T-helper 1 cell treated with Interleukin-12 subunit alpha and Interleukin-12 subunit beta and Interleukin-4 antibody, amounts not matched to agents 30 μg/mL and 1 μg/mL, for 36 hours (primary cell): Measurements from ENCODE around the gene RAB11FIP2.
"Not testable (repeated sequence)": the region's sequence is repeated elsewhere in the genome, so short reads cannot be mapped to it uniquely, and the experiment has no call there.

Source experiments
- H3K27ac Mint-ChIP-seq: one replicate; pipeline ENCODE4 v1.8.0; 2021; ENCODE audit warnings: mild to moderate bottlenecking, mixed read lengths
- H3K27me3 Mint-ChIP-seq: one replicate; pipeline ENCODE4 v1.8.0; 2021; ENCODE audit warnings: low read depth, mixed read lengths
- H3K36me3 Mint-ChIP-seq: one replicate; pipeline ENCODE4 v1.8.0; 2021; ENCODE audit warnings: low read depth, mixed read lengths
- H3K4me1 Mint-ChIP-seq: one replicate; pipeline ENCODE4 v1.8.0; 2021; ENCODE audit warnings: low read depth, mixed read lengths
- H3K4me3 Mint-ChIP-seq: one replicate; pipeline ENCODE4 v1.8.0; 2021; ENCODE audit warnings: mild to moderate bottlenecking, moderate library complexity, mixed read lengths
- H3K9me3 Mint-ChIP-seq: one replicate; pipeline ENCODE4 v1.8.0; 2021; ENCODE audit warnings: mixed read lengths

RAB11FIP2 gene, protein sequence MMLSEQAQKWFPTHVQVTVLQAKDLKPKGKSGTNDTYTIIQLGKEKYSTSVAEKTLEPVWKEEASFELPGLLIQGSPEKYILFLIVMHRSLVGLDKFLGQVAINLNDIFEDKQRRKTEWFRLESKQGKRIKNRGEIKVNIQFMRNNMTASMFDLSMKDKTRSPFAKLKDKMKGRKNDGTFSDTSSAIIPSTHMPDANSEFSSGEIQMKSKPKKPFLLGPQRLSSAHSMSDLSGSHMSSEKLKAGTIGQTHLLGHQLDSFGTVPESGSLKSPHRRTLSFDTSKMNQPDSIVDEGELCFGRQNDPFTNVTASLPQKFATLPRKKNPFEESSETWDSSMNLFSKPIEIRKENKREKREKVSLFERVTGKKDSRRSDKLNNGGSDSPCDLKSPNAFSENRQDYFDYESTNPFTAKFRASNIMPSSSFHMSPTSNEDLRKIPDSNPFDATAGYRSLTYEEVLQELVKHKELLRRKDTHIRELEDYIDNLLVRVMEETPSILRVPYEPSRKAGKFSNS

DNA sequence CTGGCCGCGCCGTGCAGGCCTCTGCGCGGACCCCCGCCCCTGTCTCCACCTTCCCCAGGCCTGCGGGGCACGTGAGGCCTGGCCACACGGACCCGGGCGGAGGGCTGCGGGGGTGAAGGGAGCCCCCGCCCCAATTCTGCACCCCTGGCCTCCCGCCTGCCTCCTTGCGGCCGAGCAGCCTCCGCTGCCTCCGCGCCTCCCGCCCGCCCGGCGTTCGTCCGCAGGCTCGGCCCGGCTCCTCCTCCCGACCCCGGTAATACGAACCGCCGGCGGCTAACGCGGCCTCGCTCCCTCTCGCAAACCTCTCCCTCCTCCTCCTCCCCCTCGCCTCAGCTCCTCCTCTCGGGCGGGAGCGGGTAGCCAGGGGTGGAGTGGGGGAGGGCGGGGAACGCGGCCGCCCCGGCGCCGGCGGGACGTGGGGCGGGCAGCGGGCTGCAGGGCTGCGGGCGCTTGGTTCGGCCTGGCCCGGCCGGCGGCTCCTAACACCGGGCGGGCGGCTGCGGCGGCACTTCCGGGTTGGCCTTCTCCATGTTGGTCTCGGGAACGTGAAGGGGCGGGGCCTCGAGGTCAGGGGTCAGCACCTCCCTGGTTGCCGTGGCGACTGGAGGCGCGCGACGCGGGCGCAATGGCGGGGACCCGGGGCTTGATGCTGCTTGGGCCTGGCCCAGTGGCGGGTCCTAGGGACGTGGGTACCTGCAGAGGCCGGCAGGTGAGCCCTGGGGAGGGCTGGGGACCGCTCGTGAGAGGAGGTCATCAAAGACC is at the start of gene RAB11FIP2:
RAB11FIP2 (minus strand) TSS at position 547 of the 762 bp plus-strand sequence. CDS start 778 bp downstream, outside the sequence.
- H3K4me3 Mint-ChIP-seq, result peak within 1 kb of the TSS; percentile 85
- peaks cover 15% of the 10 kb centered on the region for H3K27me3 Mint-ChIP-seq
- H3K4me1 Mint-ChIP-seq, result peaks cover 15% of the 10 kb centered on the region
- H3K9me3 Mint-ChIP-seq, result no peaks in the 10 kb centered on the region
- peaks cover 2% of the 10 kb centered on the region for H3K36me3 Mint-ChIP-seq
- peak within 1 kb of the TSS; percentile 72 for H3K27ac Mint-ChIP-seq

- Mint-ChIP-seq H3K36me3 (no peaks in the 10 kb centered on the region), H3K27me3 (peaks cover 4% of the 10 kb centered on the region), H3K4me3 (no peak overlapping the region), H3K4me1 (no peaks in the 10 kb centered on the region), H3K9me3 (no peaks in the 10 kb centered on the region), H3K27ac (no peak overlapping the region)
Measured at GRCh38 chr10:118096022-118096421, 49.3 kb upstream of the RAB11FIP2 start.

- no peaks in the 10 kb centered on the region for H3K4me1 Mint-ChIP-seq
- H3K36me3 Mint-ChIP-seq, result no peaks in the 10 kb centered on the region
- H3K27ac Mint-ChIP-seq, result no peak overlapping the region
- H3K4me3 Mint-ChIP-seq, result no peak overlapping the region
- no peaks in the 10 kb centered on the region for H3K27me3 Mint-ChIP-seq
- no peaks in the 10 kb centered on the region for H3K9me3 Mint-ChIP-seq
Measured at GRCh38 chr10:118092209-118092608, 45.5 kb upstream of the RAB11FIP2 start.

- Mint-ChIP-seq H3K9me3 (peaks cover 4% of the 10 kb centered on the region), H3K4me1 (no peaks in the 10 kb centered on the region), H3K27ac (no peak overlapping the region), H3K36me3 (no peaks in the 10 kb centered on the region), H3K27me3 (no peaks in the 10 kb centered on the region), H3K4me3 (no peak overlapping the region)
Measured at GRCh38 chr10:118080817-118081216, 34.1 kb upstream of the RAB11FIP2 start.

GRCh38 chr10:118076705-118077104 is 30.0 kb upstream of the RAB11FIP2 start:
- no peaks in the 10 kb centered on the region for H3K4me1 Mint-ChIP-seq
- no peaks in the 10 kb centered on the region for H3K9me3 Mint-ChIP-seq
- no peak overlapping the region for H3K27ac Mint-ChIP-seq
- no peaks in the 10 kb centered on the region for H3K36me3 Mint-ChIP-seq
- peaks cover 1% of the 10 kb centered on the region for H3K27me3 Mint-ChIP-seq
- no peak overlapping the region for H3K4me3 Mint-ChIP-seq

DNA sequence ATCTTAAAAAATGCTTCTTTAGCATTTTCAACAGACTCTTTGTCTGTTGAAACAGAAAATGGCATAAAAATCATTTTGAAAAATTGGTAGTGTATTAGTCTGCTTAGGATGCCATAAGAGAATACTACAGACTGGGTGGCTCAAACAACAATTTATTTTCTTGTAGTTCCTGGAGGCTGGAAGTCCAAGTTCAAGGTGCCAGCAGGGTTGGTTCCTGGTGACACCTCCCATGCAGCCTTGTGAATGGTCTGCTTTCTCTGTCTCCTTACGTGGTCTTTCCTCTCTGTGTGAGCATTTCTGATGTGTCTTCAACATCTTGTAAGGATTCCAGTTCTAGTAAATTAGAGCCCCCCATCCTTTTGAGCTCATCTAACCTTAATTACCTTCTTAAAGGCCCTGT is 26.1 kb upstream of the RAB11FIP2 start:
- no peaks in the 10 kb centered on the region for H3K36me3 Mint-ChIP-seq
- H3K4me1 Mint-ChIP-seq, result no peaks in the 10 kb centered on the region
- H3K4me3 Mint-ChIP-seq, result no peak overlapping the region
- peaks cover 9% of the 10 kb centered on the region for H3K27me3 Mint-ChIP-seq
- no peaks in the 10 kb centered on the region for H3K9me3 Mint-ChIP-seq
- no peak overlapping the region for H3K27ac Mint-ChIP-seq

GRCh38 chr10:118067389-118067788 is 20.6 kb upstream of the RAB11FIP2 start:
- not testable (repeated sequence) for H3K36me3 Mint-ChIP-seq, H3K4me1 Mint-ChIP-seq, H3K9me3 Mint-ChIP-seq, H3K4me3 Mint-ChIP-seq, H3K27ac Mint-ChIP-seq
- H3K27me3 Mint-ChIP-seq, result peaks cover 24% of the 10 kb centered on the region

GRCh38 chr10:118062798-118063238 is 16.1 kb upstream of the RAB11FIP2 start:
- Mint-ChIP-seq H3K36me3 (no peaks in the 10 kb centered on the region), H3K9me3 (no peaks in the 10 kb centered on the region), H3K27me3 (peaks cover 21% of the 10 kb centered on the region), H3K4me3 (no peak overlapping the region), H3K27ac (no peak overlapping the region), H3K4me1 (no peaks in the 10 kb centered on the region)

DNA sequence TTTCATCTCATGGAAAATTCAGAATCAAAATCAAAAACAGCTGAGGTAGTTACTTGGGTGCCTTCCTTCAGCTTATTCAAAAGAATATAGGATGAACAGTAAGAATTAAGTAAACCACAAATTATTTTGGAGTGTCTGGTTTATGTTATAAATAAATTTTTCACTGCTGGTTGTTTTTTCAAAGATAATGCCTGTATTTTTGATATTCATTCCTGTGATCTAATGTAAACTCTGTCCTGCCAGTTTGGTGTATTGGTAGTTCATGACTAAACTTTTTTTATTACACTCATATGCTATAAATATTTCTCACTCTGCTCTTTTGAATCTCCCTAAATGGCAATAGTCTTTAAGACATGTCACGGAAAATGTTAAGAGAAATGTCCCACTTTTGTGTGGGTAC is 11.6 kb upstream of the RAB11FIP2 start:
- no peak overlapping the region for H3K4me3 Mint-ChIP-seq
- H3K27me3 Mint-ChIP-seq, result peaks cover 21% of the 10 kb centered on the region
- H3K36me3 Mint-ChIP-seq, result no peaks in the 10 kb centered on the region

GRCh38 chr10:118057361-118057760 is 10.6 kb upstream of the RAB11FIP2 start:
- Mint-ChIP-seq H3K36me3 (no peaks in the 10 kb centered on the region), H3K4me1 (no peaks in the 10 kb centered on the region), H3K9me3 (no peaks in the 10 kb centered on the region), H3K4me3 (no peak overlapping the region), H3K27ac (no peak overlapping the region), H3K27me3 (peaks cover 16% of the 10 kb centered on the region)

More for the DNA sequence above, 11.6 kb upstream of the RAB11FIP2 start:
- Mint-ChIP-seq H3K4me1 (no peaks in the 10 kb centered on the region), H3K27ac (no peak overlapping the region), H3K9me3 (no peaks in the 10 kb centered on the region)

DNA sequence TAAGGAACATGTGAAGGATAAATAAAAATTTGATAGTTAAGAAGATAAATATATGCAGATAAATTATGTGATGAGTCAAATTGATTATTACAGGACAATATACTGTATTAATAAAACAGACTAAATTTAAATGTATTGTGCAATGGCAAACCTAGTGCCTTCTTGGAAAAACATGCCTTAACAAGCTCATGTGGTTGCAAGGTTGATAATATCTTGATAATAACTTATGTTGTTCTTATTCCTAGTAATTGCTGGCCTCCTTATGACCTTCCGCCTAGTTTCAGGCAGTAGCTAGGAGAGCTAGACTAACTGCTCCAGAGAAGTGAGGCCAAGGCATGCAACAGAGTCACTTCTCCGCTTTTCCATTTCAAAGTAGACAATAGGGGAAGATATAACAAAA is 7.6 kb upstream of the RAB11FIP2 start:
- Mint-ChIP-seq H3K27me3 (peaks cover 29% of the 10 kb centered on the region), H3K9me3 (no peaks in the 10 kb centered on the region), H3K36me3 (no peaks in the 10 kb centered on the region), H3K4me1 (no peaks in the 10 kb centered on the region), H3K27ac (no peak overlapping the region), H3K4me3 (no peak overlapping the region)

GRCh38 chr10:118052816-118053215 is 6.1 kb upstream of the RAB11FIP2 start:
- Mint-ChIP-seq H3K36me3 (no peaks in the 10 kb centered on the region), H3K9me3 (no peaks in the 10 kb centered on the region), H3K4me1 (no peaks in the 10 kb centered on the region), H3K4me3 (no peak overlapping the region), H3K27me3 (peaks cover 25% of the 10 kb centered on the region), H3K27ac (no peak overlapping the region)

DNA sequence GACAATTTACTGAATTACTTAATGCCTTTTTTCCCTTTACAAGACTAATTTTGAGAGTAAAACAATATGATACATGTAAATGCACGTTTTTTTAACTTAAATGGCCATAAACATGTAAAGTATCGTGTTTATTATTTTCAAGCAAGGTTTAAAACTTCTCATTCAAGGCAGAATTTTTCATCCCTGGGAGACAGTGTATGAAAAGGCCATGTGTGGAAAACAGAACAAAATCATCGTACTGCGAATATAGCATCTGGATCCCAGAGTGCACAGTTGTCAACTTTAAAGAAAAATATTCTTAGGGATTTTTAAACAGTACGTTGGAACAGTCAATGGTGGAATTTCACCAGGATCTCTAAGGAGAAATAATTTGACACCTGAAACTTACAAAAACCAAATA is 1.1 kb upstream of the RAB11FIP2 start:
- Mint-ChIP-seq H3K36me3 (peaks cover 2% of the 10 kb centered on the region), H3K27ac (no peak overlapping the region), H3K4me3 (peak overlapping the region; percentile 50), H3K4me1 (peaks cover 13% of the 10 kb centered on the region), H3K27me3 (peaks cover 16% of the 10 kb centered on the region), H3K9me3 (no peaks in the 10 kb centered on the region)

GRCh38 chr10:118047157-118047719 is 497 bp upstream of the RAB11FIP2 start:
- H3K27me3 Mint-ChIP-seq, result peaks cover 16% of the 10 kb centered on the region
- H3K9me3 Mint-ChIP-seq, result no peaks in the 10 kb centered on the region
- H3K4me1 Mint-ChIP-seq, result peaks cover 15% of the 10 kb centered on the region
- peak overlapping the region; percentile 71 for H3K4me3 Mint-ChIP-seq
- H3K36me3 Mint-ChIP-seq, result peaks cover 2% of the 10 kb centered on the region
- H3K27ac Mint-ChIP-seq, result peak overlapping the region; percentile 20
